Central memory CD8-positive, alpha-beta T cell (primary cell): ENCODE measurements around the gene PAX5.

Experiments used
- ATAC-seq: fragments of 150-1000 bp; cut with Tn5 transposase; replicated peaks from 2 replicates; pipeline ENCODE4 v1.10.0; 2022; ENCODE audit warnings: mild to moderate bottlenecking, moderate FRiP score, moderate number of reproducible peaks; ENCODE audit not compliant: poor library complexity, severe bottlenecking; ENCODE audit errors: extremely low read depth
- DNase-seq, 2 donors: peaks; one replicate each; pipeline ENCODE4 v3.0.0; 2021; ENCODE audit warnings: low spot score in 2 of 2
- H3K27ac Mint-ChIP-seq: one replicate; pipeline ENCODE4 v1.8.0; 2022; ENCODE audit warnings: low read depth, mild to moderate bottlenecking, moderate library complexity, mixed read lengths
- H3K27me3 Mint-ChIP-seq: one replicate; pipeline ENCODE4 v1.8.0; 2022; ENCODE audit warnings: mixed read lengths
- H3K36me3 Mint-ChIP-seq: one replicate; pipeline ENCODE4 v1.8.0; 2022; ENCODE audit warnings: mild to moderate bottlenecking, moderate library complexity, mixed read lengths; ENCODE audit not compliant: insufficient read depth
- H3K4me1 Mint-ChIP-seq: one replicate; pipeline ENCODE4 v1.8.0; 2022; ENCODE audit warnings: mixed read lengths
- H3K4me3 Mint-ChIP-seq: one replicate; pipeline ENCODE4 v1.8.0; 2022; ENCODE audit warnings: mild to moderate bottlenecking, moderate library complexity, mixed read lengths
- H3K9me3 Mint-ChIP-seq: one replicate; pipeline ENCODE4 v1.8.0; 2022; ENCODE audit warnings: mixed read lengths

The PAX5 gene

DNA sequence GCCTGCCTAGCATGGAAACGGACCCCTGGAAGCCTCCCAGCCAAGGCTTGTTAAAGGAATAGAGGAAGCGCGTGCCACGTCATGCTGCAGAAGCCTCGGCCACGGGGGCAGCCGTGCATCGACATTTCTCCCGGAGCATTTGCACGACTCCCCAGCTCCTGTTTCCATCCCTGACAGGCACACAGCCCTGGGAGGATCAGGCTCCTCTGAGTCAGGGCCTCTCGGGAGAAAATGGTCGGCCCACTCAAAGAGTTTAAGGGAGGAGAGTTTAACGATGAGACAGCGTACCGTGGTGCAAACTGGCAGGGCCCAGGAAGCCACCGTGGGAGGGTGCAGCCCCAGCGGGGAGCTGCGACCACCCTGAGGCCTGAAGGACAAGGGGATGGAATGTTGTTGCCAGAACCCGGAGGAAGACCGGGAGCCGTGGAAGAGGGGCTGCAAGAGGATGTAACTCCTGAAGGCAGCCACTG lies 213.6 kb downstream of the PAX5 start:
- Mint-ChIP-seq H3K4me1 (no peaks in the 10 kb centered on the region), H3K36me3 (no peaks in the 10 kb centered on the region)
- no peak for DNase-seq

DNA sequence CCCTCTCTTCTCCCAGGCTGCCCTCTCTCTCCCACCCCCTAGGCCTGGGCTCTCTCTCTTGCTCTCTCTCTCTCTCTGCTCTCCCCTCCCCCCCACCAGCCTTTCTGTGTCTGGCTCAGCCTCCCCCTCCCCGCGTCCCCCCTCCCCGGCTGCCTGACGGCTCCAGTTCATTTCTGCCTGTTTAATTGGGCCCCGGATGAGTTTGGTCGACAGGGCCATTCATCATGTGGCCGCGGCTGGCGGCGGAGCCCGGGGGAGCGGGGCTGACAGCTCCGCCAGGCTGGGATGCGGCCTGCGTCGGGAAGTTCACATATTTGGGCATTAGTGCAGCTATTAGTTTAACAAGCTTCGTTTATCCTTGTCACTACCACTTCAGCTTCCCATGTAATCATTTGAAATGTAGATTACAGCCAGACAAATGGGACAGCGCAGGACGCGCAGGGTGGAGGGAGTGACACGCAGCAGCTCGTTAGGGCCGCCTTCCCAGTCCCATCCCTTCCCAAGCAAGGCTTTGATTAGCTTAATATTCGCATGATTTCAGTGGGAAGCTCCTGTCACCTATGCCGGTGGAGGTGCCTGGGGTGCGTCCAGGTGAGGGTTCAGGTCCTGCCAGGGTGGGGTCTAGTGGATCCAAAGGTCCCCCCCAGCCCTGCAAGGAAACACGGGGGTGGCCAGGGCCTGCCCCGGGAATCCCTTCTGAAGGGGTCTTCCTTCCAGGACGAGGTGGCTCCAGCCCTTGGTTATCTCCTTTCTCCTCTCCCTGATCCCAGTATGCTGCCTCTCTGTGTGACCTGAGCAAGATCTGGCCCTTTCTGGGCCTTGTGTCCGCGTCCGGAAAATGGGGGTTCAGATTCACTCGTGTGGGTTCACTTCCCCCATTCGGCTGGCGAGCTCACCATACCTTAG lies 214.8 kb downstream of the PAX5 start:
- H3K27ac Mint-ChIP-seq, result no peak overlapping the region

More for the DNA sequence above, 213.6 kb downstream of the PAX5 start:
- H3K27ac Mint-ChIP-seq, result no peak overlapping the region
- ATAC-seq, result no peak
- no peaks in the 10 kb centered on the region for H3K9me3 Mint-ChIP-seq
- no peak overlapping the region for H3K4me3 Mint-ChIP-seq
- H3K27me3 Mint-ChIP-seq, result peaks cover 58% of the 10 kb centered on the region

DNA sequence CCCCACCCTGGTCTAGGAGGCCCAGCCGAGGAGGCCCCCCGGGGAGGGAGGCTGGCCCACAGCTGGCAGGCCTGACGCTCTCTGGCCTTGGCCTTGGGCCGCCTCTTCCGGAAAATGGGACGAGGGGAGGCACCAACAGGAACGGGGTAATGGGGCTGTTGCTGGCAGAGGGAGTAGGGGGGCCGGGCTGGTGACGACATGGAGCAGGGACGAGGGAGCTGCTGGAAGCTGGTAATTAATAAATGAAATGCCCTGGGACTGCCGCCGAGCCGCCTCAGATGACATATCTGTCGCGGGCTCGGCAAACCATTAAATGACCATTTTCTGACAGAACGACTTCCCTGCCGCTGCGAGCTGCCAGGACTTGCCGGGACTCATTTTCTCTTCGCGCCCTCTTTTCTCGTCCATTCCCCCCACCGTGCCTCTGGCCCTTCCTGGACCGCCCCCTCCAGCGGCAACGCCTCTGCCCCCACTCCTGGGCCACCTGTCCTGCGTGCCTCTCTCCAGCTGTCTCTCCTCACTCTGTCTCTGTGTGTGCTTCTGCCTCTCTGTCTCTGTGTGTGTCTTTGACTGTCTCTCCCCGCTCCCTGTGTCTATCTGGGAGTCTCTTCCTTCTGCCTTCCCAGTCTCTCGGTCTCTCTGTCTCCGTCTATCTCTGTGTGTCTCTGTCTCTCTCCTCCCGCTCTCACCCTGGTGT lies 215.7 kb downstream of the PAX5 start:
- no peaks in the 10 kb centered on the region for H3K9me3 Mint-ChIP-seq

More for the DNA sequence above, 214.8 kb downstream of the PAX5 start:
- no peaks in the 10 kb centered on the region for H3K36me3 Mint-ChIP-seq
- DNase-seq (no peak), ATAC-seq (no peak)
- no peaks in the 10 kb centered on the region for H3K9me3 Mint-ChIP-seq
- peaks cover 58% of the 10 kb centered on the region for H3K27me3 Mint-ChIP-seq
- no peaks in the 10 kb centered on the region for H3K4me1 Mint-ChIP-seq
- H3K4me3 Mint-ChIP-seq, result no peak overlapping the region

DNA sequence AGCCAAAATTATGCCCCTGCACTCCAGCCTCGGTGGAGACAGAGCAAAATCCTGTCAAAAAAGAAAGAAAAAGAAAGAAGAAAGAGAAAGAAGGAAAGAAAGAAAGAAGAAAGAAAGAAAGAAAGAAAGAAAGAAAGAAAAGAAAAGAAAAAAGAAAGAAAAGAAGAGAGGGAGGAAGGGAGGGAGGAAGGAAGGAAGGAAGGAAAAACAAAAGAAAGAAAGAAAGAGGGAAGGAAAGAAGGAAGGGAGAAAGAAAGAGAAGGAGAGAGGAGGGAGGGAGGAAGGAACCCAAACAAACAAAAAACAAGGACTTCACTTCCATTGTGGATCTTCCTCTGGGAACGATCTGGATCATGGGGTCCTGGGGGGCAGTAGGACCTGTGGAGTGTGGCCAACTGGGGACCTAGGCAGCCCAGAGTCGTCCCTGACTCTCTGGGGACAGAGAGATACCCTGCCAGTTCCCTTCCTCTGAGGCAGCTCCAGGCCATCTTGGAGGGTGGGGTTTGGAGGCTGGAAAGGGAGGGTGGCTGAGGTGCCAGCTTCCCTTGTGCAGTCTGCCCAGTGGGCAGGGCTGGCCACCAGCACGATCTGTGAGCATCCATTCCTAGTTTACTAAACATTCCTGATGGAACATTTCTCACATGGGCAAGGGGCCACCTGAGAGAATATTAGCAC lies 216.8 kb downstream of the PAX5 start:
- Mint-ChIP-seq H3K9me3 (no peaks in the 10 kb centered on the region), H3K36me3 (no peaks in the 10 kb centered on the region), H3K27me3 (peaks cover 50% of the 10 kb centered on the region), H3K4me3 (no peak overlapping the region), H3K4me1 (no peaks in the 10 kb centered on the region), H3K27ac (no peak overlapping the region)
- DNase-seq (no peak), ATAC-seq (no peak)

More for the DNA sequence above, 215.7 kb downstream of the PAX5 start:
- DNase-seq, result no peak
- H3K36me3 Mint-ChIP-seq, result no peaks in the 10 kb centered on the region
- peaks cover 58% of the 10 kb centered on the region for H3K27me3 Mint-ChIP-seq
- no peak overlapping the region for H3K27ac Mint-ChIP-seq
- no peak overlapping the region for H3K4me3 Mint-ChIP-seq
- H3K4me1 Mint-ChIP-seq, result no peaks in the 10 kb centered on the region
- ATAC-seq, result no peak

DNA sequence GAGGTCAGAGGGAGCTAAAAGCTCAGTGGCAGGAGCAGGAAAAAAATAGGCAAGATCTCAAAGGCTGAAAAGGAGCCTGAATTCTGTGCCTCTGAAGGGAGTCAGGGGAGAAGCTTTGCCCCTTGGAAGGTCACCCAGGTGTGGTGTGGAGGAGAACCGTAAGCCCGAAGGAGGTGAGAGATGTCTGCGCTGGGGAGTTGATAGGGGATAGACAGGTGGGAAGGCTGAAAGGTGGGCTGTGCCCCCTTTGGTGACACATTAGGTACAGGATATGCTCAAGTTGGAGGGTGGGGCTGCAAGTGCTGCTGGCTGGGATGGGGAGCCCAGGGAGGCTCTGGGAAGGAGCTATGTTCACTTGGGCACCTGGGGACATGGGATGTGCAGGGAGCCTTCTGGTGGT lies 217.7 kb downstream of the PAX5 start:
- ATAC-seq (no peak), DNase-seq (no peak)
- Mint-ChIP-seq H3K9me3 (no peaks in the 10 kb centered on the region), H3K36me3 (no peaks in the 10 kb centered on the region), H3K27me3 (peaks cover 50% of the 10 kb centered on the region), H3K27ac (no peak overlapping the region), H3K4me1 (no peaks in the 10 kb centered on the region), H3K4me3 (no peak overlapping the region)

GRCh38 chr9:36815566-36816348 lies 218.3 kb downstream of the PAX5 start:
- peaks cover 50% of the 10 kb centered on the region for H3K27me3 Mint-ChIP-seq
- no peak overlapping the region for H3K27ac Mint-ChIP-seq
- no peaks in the 10 kb centered on the region for H3K9me3 Mint-ChIP-seq

GRCh38 chr9:36815023-36815422 lies 219.0 kb downstream of the PAX5 start:
- Mint-ChIP-seq H3K9me3 (no peaks in the 10 kb centered on the region), H3K4me3 (no peak overlapping the region), H3K27ac (no peak overlapping the region), H3K36me3 (no peaks in the 10 kb centered on the region), H3K4me1 (no peaks in the 10 kb centered on the region), H3K27me3 (peaks cover 44% of the 10 kb centered on the region)
- ATAC-seq (no peak), DNase-seq (no peak)

More at GRCh38 chr9:36815566-36816348, 218.3 kb downstream of the PAX5 start:
- Mint-ChIP-seq H3K4me1 (no peaks in the 10 kb centered on the region), H3K36me3 (no peaks in the 10 kb centered on the region), H3K4me3 (no peak overlapping the region)
- DNase-seq, result no peak
- ATAC-seq, result no peak

GRCh38 chr9:36813154-36813553 lies 220.9 kb downstream of the PAX5 start:
- Mint-ChIP-seq H3K4me3 (no peak overlapping the region), H3K36me3 (no peaks in the 10 kb centered on the region), H3K27ac (no peak overlapping the region), H3K27me3 (peaks cover 25% of the 10 kb centered on the region), H3K4me1 (no peaks in the 10 kb centered on the region), H3K9me3 (no peaks in the 10 kb centered on the region)
- ATAC-seq (no peak), DNase-seq (no peak)

GRCh38 chr9:36812556-36812955 lies 221.5 kb downstream of the PAX5 start:
- no peak for DNase-seq
- Mint-ChIP-seq H3K4me1 (no peaks in the 10 kb centered on the region), H3K27ac (no peak overlapping the region), H3K36me3 (no peaks in the 10 kb centered on the region), H3K4me3 (no peak overlapping the region), H3K27me3 (peaks cover 19% of the 10 kb centered on the region), H3K9me3 (no peaks in the 10 kb centered on the region)
- no peak for ATAC-seq

DNA sequence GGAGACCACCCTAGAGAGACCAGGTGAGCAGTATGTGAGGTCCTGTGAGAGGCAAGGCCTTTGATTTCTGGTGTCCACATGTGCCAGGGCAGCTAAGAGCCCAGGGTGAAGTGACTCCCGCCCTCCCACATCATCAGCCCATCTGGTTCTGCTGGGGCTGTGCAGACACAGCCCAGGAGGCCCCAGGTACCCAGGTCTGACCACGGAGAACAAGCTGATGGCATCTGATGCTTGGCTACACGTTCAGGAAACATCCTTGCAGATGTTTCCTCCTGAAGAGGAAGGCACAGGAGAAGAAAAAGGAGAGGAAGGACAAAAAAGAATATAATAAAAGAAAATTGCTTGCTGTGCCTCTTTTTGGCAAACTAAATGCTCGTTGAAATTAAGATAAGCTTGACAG lies 225.8 kb downstream of the PAX5 start:
- no peaks in the 10 kb centered on the region for H3K36me3 Mint-ChIP-seq
- ATAC-seq (no peak), DNase-seq (no peak)
- no peak overlapping the region for H3K27ac Mint-ChIP-seq
- no peaks in the 10 kb centered on the region for H3K9me3 Mint-ChIP-seq
- no peak overlapping the region for H3K4me3 Mint-ChIP-seq
- peaks cover 14% of the 10 kb centered on the region for H3K27me3 Mint-ChIP-seq
- no peaks in the 10 kb centered on the region for H3K4me1 Mint-ChIP-seq

- Mint-ChIP-seq H3K9me3 (no peaks in the 10 kb centered on the region), H3K36me3 (no peaks in the 10 kb centered on the region), H3K4me3 (no peak overlapping the region), H3K27ac (no peak overlapping the region), H3K27me3 (peaks cover 49% of the 10 kb centered on the region), H3K4me1 (no peaks in the 10 kb centered on the region)
- ATAC-seq (no peak), DNase-seq (no peak)
Observed at GRCh38 chr9:36803961-36804360, 230.1 kb downstream of the PAX5 start.
